Neural progenitor cell (in vitro differentiated cells): ENCODE measurements around the gene IQCH. TPM values are rescaled to one million over a fixed set of nuclear protein-coding genes. Genes with fewer than 3 reads are reported as not detected.
A peak's percentile ranks its signal among the peaks of the same experiment; 100 is the strongest.

Experiments
- DNase-seq: peaks from one replicate; pipeline ENCODE4 v3.0.0-alpha.2; 2016; ENCODE audit warnings: low spot score
- H2AFZ ChIP-seq: fragments of 200-600 bp; sonication (generic); replicated peaks from 2 replicates; pipeline ENCODE4 v1.6.1; 2016; ENCODE audit warnings: antibody characterized with exemption
- H3F3A ChIP-seq: fragments of 200-600 bp; sonication (generic); 2 replicates; pipeline ENCODE4 v1.6.1; 2016; ENCODE audit warnings: antibody characterized with exemption, low read depth
- H3K27ac ChIP-seq: fragments of 200-600 bp; sonication (generic); 2 replicates; pipeline ENCODE4 v1.5.1; 2016; ENCODE audit warnings: mild to moderate bottlenecking
- H3K27me3 ChIP-seq: fragments of 200-600 bp; sonication (generic); 2 replicates; pipeline ENCODE4 v1.6.1; 2016; ENCODE audit warnings: mild to moderate bottlenecking, moderate library complexity
- H3K36me3 ChIP-seq: fragments of 200-600 bp; sonication (generic); 2 replicates; pipeline ENCODE4 v1.5.1; 2016
- H3K4me1 ChIP-seq: fragments of 200-600 bp; sonication (generic); 2 replicates; pipeline ENCODE4 v1.6.1; 2016; ENCODE audit warnings: mixed run types
- H3K4me2 ChIP-seq: fragments of 200-600 bp; sonication (generic); 2 replicates; pipeline ENCODE4 v1.6.1; 2016
- H3K4me3 ChIP-seq: fragments of 200-600 bp; sonication (generic); 2 replicates; pipeline ENCODE4 v1.5.1; 2016
- H3K79me2 ChIP-seq: fragments of 200-600 bp; sonication (generic); 2 replicates; pipeline ENCODE4 v1.6.1; 2016; ENCODE audit warnings: low read depth
- H3K9ac ChIP-seq: fragments of 200-600 bp; sonication (generic); 2 replicates; pipeline ENCODE4 v1.6.1; 2016
- H3K9me3 ChIP-seq: fragments of 200-600 bp; sonication (generic); 2 replicates; pipeline ENCODE4 v1.5.1; 2016; ENCODE audit warnings: low read depth
- H4K20me1 ChIP-seq: fragments of 200-600 bp; sonication (generic); 2 replicates; pipeline ENCODE4 v1.6.1; 2016; ENCODE audit warnings: low read depth
- H3K27ac Mint-ChIP-seq: 3 replicates; pipeline ENCODE4 v1.8.0; 2021; ENCODE audit warnings: mixed read lengths
- H3K27me3 Mint-ChIP-seq: 2 replicates; pipeline ENCODE4 v1.8.0; 2022; ENCODE audit warnings: low read depth, mild to moderate bottlenecking, inconsistent platforms, moderate library complexity, mixed read lengths; ENCODE audit not compliant: insufficient read depth
- H3K36me3 Mint-ChIP-seq: 3 replicates; pipeline ENCODE4 v1.8.0; 2021; ENCODE audit warnings: mixed read lengths
- H3K4me1 Mint-ChIP-seq: 3 replicates; pipeline ENCODE4 v1.8.0; 2021; ENCODE audit warnings: mixed read lengths
- H3K4me3 Mint-ChIP-seq: 3 replicates; pipeline ENCODE4 v1.8.0; 2021; ENCODE audit warnings: mild to moderate bottlenecking, moderate library complexity, mixed read lengths
- H3K9me3 Mint-ChIP-seq: 3 replicates; pipeline ENCODE4 v1.8.0; 2020; ENCODE audit warnings: mixed read lengths
- EZH2 ChIP-seq: fragments of 200-600 bp; sonication (generic); IDR thresholded peaks from 2 replicates; pipeline ENCODE4 v1.6.1; 2017; ENCODE audit warnings: antibody characterized with exemption, mild to moderate bottlenecking, moderate library complexity
- EZH2phosphoT487 ChIP-seq: fragments of 200-600 bp; sonication (generic); IDR thresholded peaks from 2 replicates; pipeline ENCODE4 v1.6.1; 2017; ENCODE audit warnings: antibody characterized with exemption
- total RNA-seq: library from RNA; depleted of rRNA; stranded (reverse); fragments of >200 nt; gene quantifications from 2 replicates; pipeline ENCODE4 v1.2.3, GENCODE V29; 2015; ENCODE audit warnings: low replicate concordance
- TF ChIP-seq, protein P1 (sequence below): fragments of 200-600 bp; sonication (generic); IDR thresholded peaks from 2 replicates; pipeline ENCODE4 v1.5.1; 2017; ENCODE audit warnings: antibody characterized with exemption, mild to moderate bottlenecking

Gene IQCH
- total RNA-seq, 1 donor from 2014 or later = 21.0 TPM

DNA sequence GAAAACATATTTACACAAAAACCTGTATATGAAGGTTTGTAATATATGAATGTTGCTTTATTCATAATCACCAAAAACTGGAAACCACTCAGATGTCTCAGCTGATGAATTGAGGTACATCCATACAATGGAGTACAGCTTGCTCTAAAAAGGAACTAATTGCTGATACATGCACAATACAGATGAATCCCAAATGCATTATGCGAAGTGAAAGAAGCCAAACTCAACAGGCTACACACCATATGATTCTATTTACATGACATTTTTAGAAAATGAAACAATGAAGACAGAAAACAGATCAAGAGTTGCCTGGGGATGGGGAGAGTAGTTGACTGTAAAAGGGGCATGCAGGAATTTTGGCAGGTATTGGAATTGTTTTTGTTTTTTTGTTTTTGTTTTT is 95.5 kb downstream of the IQCH start:
- Histone ChIP-seq H2AFZ (no peak overlapping the region), H3K9me3 (no peaks in the 10 kb centered on the region), H3K4me1 (no peaks in the 10 kb centered on the region), H3K9ac (no peak overlapping the region), H3K79me2 (no peaks in the 10 kb centered on the region), H3K27me3 (no peaks in the 10 kb centered on the region), H3K27ac (no peak overlapping the region), H3K4me2 (no peak overlapping the region), H3F3A (no peaks in the 10 kb centered on the region), H3K4me3 (no peak overlapping the region), H3K36me3 (peaks cover 4% of the 10 kb centered on the region), H4K20me1 (no peaks in the 10 kb centered on the region)
- Mint-ChIP-seq H3K4me1 (no peaks in the 10 kb centered on the region), H3K4me3 (no peak overlapping the region), H3K36me3 (peaks cover 20% of the 10 kb centered on the region), H3K27ac (no peak overlapping the region), H3K27me3 (no peaks in the 10 kb centered on the region), H3K9me3 (peaks cover 30% of the 10 kb centered on the region)
- no peak for TF ChIP-seq EZH2phosphoT487
- no peak for TF ChIP-seq EZH2
- TF ChIP-seq, protein P1, sequence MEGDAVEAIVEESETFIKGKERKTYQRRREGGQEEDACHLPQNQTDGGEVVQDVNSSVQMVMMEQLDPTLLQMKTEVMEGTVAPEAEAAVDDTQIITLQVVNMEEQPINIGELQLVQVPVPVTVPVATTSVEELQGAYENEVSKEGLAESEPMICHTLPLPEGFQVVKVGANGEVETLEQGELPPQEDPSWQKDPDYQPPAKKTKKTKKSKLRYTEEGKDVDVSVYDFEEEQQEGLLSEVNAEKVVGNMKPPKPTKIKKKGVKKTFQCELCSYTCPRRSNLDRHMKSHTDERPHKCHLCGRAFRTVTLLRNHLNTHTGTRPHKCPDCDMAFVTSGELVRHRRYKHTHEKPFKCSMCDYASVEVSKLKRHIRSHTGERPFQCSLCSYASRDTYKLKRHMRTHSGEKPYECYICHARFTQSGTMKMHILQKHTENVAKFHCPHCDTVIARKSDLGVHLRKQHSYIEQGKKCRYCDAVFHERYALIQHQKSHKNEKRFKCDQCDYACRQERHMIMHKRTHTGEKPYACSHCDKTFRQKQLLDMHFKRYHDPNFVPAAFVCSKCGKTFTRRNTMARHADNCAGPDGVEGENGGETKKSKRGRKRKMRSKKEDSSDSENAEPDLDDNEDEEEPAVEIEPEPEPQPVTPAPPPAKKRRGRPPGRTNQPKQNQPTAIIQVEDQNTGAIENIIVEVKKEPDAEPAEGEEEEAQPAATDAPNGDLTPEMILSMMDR = no peak
- DNase-seq = no peak

DNA sequence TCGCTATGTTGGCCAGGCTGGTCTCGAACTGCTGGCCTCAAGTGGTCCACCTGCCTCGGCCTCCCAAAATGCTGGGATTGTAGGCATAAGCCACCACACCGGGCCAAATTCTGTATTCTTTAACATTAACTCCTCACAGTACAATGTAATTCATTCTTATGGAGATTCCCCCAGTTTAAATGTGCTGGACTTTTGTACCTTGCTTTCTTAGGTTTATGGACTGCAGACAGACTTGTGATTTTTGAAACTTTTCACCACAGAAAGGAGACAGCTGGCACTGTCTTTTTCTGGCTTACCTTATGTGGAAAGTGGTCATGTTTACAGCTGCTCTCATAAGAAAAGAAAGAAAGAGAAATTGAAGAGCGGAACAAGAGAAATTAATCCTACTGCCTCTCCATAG is 103.8 kb downstream of the IQCH start:
- Mint-ChIP-seq H3K36me3 (peaks cover 5% of the 10 kb centered on the region), H3K27ac (peak overlapping the region; percentile 67), H3K9me3 (peaks cover 5% of the 10 kb centered on the region), H3K27me3 (no peaks in the 10 kb centered on the region), H3K4me1 (peaks cover 35% of the 10 kb centered on the region), H3K4me3 (no peak overlapping the region)
- DNase-seq = no peak
- H3K9me3 ChIP-seq = no peaks in the 10 kb centered on the region
- no peak overlapping the region for H3K9ac ChIP-seq
- H4K20me1 ChIP-seq = no peaks in the 10 kb centered on the region
- peaks cover 6% of the 10 kb centered on the region for H3F3A ChIP-seq
- peaks cover 7% of the 10 kb centered on the region for H3K4me1 ChIP-seq
- no peaks in the 10 kb centered on the region for H3K36me3 ChIP-seq
- no peak overlapping the region for H3K4me3 ChIP-seq
- TF ChIP-seq, protein P1 = no peak
- TF ChIP-seq EZH2phosphoT487 (no peak), EZH2 (no peak)
- no peaks in the 10 kb centered on the region for H3K79me2 ChIP-seq
- H3K27me3 ChIP-seq = no peaks in the 10 kb centered on the region
- H3K4me2 ChIP-seq = no peak overlapping the region
- H2AFZ ChIP-seq = no peak overlapping the region
- H3K27ac ChIP-seq = no peak overlapping the region

DNA sequence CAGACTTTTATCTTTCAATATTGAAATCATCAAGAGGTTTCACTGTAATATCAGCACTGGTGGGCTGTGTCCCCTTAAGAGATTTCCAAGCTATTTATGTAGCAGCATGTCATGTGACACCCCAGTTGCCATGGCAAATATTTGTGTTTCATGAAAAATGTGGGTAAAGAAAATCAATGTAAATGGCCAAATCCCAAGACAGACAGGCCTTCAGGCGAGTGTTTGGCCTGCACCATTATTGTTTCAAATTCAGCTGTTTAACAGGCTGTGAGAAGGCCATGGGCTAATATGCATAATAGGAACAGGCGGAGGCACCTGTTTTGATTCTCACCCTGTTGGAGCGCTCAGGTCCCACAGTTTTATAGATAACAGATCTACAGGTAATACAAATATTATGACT is 104.2 kb downstream of the IQCH start:
- H3K27ac ChIP-seq = no peak overlapping the region
- H3K4me2 ChIP-seq = no peak overlapping the region
- peaks cover 7% of the 10 kb centered on the region for H3K4me1 ChIP-seq
- no peak overlapping the region for H3K9ac ChIP-seq
- H3K4me3 Mint-ChIP-seq = no peak overlapping the region
- H3F3A ChIP-seq = peaks cover 6% of the 10 kb centered on the region
- peaks cover 2% of the 10 kb centered on the region for H3K9me3 Mint-ChIP-seq
- no peak overlapping the region for H2AFZ ChIP-seq
- no peaks in the 10 kb centered on the region for H3K9me3 ChIP-seq
- H4K20me1 ChIP-seq = no peaks in the 10 kb centered on the region
- no peaks in the 10 kb centered on the region for H3K27me3 ChIP-seq
- peak overlapping the region; percentile 67 for H3K27ac Mint-ChIP-seq
- no peak for DNase-seq
- TF ChIP-seq EZH2phosphoT487 (no peak), EZH2 (no peak)
- TF ChIP-seq, protein P1 = no peak
- no peaks in the 10 kb centered on the region for H3K27me3 Mint-ChIP-seq
- no peak overlapping the region for H3K4me3 ChIP-seq
- H3K36me3 Mint-ChIP-seq = peaks cover 1% of the 10 kb centered on the region
- H3K4me1 Mint-ChIP-seq = peaks cover 35% of the 10 kb centered on the region
- H3K79me2 ChIP-seq = no peaks in the 10 kb centered on the region
- H3K36me3 ChIP-seq = no peaks in the 10 kb centered on the region
